GM19035 (cell line): ENCODE data around the gene PNMA6E.
"Not testable (repeated sequence)": the region's sequence is repeated elsewhere in the genome, so short reads cannot be mapped to it uniquely, and the experiment has no call there.

Source experiments
- ATAC-seq: cut with Tn5 transposase; IDR thresholded peaks from one replicate; pipeline ENCODE4 v1.9.1; 2021; ENCODE audit not compliant: unreplicated experiment

PNMA6E gene

DNA sequence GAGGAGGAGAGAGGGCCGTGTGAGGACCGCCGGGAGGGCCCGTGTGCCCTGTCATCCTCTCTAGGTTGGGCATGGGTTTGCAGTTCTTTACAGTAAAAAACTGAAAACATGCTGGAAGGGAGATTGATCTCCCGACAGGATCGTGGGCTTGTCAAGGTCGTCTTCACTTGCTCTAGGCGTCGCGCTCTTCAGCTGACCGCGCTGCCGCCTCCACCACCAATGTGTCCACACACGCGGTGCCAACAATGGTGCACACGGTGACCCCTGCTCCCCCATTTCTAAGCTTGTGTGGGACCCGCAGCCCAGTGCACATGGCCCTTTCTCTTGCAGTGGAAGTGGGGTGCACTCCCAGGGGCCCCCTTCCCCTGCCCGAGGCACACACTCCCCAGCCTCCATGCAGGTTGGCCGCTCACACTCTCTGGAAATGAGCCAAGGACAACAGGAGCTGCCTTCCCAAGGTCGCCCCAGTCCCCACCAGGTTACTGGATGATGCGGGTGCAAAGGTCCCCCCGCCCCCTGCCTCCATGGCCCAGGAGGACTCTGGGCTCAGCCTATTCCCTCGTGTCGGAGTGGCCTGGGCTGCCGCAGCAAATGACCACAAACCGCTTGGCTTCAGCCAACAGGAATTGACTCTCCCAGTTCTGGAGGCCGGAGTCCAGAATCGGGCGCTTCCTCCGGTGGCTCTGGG, 8.4 kb upstream of the PNMA6E start:
- no peak for ATAC-seq

DNA sequence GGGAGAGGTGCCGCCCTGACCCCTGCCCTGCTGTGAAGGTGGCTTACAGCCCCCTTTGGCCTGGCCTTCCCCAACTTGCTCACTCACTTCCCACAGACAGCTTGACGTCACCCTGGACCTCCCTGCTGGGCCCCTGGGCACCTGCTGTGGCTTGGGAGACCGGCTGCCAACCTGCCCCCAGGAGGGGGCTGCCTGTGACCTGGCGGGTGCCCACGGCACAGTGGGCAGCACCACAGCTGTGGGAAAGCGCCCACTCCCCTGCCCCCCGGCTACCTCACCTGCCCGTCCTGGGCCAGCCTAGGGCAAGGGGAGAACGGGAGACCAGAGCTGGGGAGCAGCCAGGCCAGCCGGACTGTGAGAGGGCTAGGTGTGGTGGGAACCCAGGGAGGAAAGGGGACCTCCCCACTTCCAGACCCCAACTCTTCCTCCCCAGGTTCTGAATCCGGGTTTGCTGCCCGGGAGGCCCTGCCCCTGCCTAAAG, 7.8 kb upstream of the PNMA6E start:
- ATAC-seq: no peak

DNA sequence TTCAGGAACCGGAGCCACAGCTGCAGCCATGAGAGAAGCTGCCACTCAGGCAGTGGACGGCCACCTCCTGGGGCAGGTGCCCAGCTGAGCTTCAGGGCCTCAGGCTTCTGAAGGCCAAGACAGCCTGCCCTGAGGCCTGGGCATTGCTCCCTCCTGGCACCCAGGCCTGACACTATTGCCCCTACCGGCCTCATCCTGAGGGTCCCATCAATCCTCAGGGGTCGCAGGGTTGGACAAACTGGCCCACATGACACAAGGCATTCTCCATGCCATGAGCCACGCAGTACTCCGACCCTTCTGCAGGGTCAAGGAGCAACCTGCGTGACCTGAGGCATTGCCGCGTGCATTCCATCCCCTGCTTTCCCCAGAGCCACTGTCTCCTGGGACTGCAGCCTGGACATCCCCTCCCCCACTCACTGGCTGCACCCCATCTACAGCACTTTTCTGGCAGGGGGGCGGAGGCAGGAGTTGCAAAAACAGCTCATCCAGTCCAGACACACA, 7.1 kb upstream of the PNMA6E start:
- ATAC-seq: no peak

DNA sequence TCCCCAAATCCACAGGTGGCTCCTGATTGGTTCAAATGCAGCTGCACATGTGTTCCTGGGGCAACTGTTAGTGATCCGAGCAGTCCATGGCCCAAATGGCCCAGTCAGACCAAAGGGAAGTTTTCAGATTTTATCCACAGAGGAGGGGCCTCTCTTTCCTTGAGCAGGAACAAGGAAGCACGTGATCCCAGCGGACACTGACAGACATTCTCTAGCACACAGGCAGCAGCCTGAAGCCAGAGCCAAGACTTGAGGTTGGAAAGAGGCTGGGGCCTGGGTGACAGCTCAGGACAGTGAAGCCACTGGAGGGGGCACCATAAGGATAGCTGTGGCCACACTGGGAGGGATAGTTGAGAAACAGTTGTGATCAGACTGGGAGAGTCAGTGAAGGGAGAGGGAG, 6.6 kb upstream of the PNMA6E start:
- no peak for ATAC-seq

DNA sequence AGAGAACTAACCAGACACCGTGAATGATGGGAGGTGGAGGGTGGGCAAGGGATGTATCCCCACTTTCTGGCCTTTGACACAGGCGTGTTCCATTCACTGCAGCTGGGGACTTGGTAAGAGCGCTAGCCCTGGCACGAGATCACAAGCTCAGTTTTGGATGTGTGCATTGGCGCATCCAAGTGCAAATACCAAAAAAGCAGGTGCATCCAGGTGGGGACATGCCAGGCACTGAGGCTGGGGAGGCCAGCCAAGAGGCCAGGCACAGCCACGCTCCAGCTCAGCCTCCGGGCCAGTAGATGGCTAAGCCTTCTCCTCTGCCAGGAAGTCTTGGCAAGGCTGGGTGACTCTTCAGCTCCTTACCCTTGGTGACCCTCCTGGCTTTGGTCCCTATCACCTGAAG, 5.8 kb upstream of the PNMA6E start:
- ATAC-seq: no peak

DNA sequence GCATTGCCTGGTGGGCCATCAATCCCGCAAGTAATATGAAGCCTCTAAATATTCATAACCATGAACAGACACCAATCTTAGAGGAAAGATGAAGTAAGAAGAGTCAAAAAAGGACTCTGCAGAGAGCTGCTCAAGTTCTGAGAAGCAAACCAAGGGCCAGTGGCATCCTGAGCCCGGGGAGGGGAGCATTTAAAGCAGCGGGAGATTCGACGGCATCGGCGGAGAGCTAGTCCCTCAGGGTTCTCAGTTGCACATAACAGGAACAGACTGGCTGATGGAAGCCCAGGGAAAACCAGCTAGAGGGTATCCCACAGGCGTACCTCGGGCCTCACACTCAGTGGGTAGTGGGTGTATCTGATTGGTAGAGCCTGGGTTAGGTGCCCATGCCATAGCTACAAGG, 4.9 kb upstream of the PNMA6E start:
- no peak for ATAC-seq

DNA sequence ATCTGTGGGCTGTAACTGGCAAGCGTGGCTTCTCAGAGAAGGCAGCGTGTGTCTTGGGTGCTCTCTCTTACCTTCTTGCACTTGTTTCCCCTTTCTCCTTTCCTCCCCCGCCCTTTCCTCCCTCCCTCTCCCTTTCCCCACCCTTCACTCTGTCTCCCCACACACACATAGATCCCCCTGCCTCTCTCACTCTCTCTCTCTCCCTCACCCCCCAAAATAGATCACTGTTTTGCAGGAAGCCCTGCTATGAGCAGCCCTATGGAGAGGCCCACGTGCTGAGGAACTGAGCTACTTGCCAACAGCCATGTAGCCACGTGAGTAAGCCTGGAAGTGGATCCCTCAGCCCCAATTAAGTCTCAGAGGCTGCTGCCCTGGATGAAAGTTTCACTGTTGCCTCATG, 4.3 kb upstream of the PNMA6E start:
- no peak for ATAC-seq

DNA sequence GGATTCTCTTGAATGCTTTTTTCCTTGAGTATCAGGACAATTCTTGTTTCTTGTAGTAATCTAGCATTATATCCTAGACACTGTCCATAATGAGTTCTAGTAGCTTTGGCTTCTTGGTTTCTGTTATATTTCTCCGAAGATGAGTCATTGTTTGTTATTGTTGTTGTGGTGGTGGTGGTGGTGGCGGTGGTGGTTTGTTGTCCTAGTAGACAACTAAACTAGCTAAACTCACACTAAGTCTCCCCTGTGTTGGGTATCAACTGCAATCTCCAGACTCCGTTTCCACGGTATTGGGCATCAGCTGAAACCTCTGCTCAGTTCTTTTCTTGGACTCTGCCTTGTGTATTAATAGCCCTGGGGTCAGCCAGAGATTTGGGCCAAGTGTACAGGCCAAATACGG, 3.2 kb upstream of the PNMA6E start:
- ATAC-seq: not testable (repeated sequence)

DNA sequence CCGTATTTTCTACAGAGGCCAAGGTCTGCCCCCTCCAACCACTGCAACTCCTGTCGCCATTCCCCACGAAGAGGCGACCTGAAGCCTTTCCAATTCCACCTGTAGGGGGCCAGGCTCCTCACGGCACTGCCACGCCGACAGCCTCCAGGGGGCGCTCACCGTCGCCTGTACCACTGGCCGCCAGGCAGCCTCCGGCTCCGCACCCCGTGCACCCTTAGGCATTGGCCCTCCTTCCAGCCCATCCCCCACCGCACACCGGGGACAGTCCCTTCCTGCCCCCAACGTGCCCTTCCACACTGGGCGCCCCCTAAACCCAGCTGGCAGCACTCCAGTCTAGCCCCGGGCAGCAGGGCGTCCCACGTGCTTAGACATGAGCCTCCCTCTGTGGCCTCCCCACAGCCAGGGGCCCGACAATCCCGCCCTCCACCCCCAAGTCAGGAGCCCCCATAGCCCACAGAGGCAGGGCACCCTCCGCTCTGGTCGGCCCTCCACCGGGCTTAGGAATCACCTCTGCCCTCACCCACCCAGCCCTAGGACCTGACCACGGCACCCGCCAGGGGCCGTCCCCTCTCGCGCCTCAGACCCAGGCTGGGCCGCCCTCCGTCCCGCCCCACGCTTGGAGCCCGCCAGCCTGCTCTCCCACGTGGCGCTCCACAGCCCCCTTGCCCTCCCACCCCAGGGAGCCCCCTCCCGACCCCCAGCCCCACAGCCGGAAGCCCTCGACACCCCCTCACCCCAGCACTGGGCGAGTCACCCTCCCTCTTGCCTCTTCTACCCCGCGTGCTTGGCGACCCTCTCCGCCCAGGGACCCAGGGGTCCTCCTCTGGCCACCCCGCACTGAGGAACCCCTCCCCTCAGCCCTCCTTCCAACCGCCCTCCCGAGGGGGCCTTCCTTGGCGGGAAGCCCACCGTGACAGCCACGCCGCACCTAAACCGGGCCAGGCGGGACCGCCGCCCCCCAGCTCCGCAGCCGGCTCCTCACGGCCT, 711 bp downstream of the PNMA6E start:
- no peak for ATAC-seq

DNA sequence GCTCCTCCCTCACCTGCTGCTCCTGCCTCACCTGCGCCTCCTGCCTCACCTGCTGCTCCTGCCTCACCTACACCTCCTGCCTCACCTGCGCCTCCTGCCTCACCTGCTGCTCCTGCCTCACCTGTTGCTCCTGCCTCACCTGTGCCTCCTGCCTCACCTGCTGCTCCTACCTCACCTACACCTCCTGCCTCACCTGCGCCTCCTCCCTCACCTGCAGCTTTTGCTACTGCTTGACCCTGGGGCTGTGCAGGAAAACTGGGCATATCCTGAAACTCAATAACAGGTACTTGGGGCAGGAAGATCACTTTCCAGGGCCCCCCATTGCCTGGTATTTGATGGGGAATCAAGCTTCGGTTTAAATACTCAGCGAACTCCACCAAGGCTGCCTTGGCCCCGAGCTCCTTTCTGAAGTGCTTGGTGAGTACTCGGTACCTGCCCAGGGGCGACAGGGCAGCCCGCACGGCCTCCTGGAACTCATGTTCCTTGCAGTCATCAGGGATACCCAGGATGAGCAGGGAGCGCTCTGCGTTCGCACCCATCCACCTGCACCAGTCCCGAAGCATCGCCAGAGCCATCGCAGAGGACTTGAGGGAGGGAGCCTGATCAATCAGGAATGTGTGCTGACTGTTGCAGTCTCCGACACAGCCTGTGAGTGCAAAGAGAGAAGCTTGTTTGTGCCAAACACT, 2.7 kb downstream of the PNMA6E start:
- no peak for ATAC-seq

DNA sequence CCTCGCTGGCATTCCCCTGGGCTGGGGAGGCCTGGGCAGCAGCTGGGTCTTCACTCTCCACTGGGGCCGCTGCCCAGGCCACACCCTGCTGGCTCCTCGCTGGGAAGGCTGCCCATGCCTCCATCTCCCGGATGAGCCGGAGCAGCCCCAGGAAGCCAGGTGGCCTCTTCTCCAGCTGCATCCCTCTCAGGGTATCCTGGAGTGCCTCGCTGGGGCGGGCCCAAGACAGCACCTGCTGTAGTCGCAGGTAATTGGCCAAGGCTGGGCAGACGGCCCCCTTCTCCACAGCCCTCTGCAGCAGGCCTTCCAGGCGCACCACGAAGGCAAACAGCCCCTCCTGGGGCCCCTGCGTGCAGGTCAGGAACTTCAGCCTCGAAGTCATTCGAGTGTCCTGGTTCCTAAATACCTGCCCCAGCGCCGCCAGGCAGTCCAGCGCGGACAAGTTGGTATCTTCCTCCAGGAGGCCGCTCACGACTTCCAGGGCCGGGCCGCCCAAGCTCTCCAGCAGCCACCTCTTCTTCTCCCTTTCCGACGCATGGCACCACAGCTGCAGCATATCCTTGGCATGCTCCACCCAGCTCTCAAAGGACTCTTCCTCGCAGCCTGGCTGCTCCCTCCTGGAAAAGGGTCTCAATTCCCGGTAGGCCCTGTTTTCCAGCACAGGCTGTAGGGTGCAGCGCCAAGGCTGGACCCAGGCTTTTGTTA, 3.7 kb downstream of the PNMA6E start:
- ATAC-seq: no peak

DNA sequence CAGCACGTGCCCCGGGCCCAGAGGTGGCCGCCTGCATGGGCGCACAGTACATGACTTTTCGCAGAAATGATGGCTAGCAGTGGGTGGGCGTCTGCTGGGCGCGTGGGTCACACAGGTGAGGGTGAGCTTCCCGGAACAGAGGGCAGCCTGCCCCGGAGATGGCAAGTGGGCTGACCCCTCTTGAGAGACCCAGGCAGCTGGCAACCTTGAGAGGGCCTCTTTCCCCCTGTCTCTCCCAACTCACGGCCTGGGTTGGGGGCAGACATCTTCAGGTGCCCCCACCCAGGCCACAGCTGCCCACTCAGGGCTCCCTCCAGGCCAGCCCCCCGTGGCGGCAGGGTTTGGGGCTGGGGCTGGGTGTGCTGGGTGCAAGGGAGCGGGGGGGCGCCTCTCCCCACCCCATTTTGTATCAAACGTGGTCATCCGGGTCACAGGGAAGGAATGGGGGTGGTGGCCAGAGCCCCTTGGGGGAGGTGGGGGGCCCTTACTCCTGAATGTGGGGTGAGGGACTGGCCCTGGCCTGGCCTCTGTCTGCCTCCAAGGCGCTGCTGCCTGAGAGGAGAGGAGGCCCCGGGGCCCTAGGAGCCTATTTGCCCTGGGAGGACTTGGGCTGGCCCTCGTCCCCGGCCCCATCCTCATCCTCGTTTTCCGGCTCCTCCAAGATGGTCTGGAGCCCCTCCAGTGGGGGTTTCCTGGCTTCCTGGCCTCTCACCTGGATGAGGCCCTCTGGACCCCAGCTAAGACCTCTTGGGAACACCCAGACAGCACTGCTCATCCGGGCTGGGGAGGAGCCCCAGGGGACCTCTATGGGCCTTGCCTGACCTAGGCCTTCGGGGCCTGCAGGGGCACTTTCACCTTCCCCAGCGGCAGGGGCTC, 4.6 kb downstream of the PNMA6E start:
- ATAC-seq: no peak

DNA sequence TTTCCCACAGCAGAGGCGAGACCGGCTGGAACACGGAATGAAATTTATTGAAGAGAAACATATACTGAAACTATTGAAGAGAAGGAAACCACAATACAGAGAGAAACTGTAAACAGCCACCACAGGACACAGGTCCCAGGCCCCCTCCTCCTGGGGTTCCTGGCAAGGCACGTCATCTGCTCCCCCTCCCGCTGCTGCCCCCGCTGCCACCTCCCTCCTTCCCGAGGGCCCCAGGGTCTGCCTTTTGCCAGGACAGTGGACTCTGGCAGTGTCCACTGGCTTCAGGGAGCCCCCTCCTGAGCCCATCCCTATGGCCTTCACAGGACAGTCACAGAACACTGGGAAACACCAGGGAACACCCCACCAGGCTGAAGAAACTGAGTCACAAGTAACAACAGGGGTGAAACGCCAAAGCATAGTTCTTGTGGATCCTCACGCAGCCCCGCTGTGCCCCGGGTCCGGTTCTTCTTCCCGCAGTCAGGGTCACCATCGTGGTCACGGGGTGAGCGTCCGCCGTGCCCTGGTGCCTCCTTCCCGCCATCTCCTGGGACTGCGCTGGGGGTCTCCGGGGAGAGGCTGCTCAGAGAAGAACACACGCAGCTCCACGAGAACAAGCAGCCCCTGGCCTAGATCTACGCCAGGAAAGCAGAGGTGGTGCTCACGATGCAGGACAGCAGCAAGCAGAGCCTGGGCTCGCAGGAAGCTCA, 5.4 kb downstream of the PNMA6E start:
- no peak for ATAC-seq

DNA sequence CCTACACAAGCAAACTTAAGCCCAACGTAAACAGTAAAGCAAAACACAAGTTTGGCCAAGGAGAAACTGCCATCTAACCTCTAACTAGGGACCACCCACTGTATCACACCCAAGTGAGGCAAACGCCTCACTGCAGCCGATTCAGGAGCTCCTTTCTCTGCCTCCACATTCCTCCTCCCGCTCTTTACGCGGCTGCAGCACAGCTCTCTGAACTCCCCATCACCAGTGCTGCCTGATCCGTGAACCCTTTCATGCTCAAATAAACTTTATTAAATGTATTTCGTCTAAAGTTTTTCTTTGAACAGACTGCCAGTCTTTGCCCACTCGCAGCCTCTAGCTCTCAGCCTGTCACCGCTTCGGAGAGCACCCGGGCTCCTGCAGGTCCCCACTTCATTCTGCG, 6.5 kb downstream of the PNMA6E start:
- ATAC-seq: no peak

DNA sequence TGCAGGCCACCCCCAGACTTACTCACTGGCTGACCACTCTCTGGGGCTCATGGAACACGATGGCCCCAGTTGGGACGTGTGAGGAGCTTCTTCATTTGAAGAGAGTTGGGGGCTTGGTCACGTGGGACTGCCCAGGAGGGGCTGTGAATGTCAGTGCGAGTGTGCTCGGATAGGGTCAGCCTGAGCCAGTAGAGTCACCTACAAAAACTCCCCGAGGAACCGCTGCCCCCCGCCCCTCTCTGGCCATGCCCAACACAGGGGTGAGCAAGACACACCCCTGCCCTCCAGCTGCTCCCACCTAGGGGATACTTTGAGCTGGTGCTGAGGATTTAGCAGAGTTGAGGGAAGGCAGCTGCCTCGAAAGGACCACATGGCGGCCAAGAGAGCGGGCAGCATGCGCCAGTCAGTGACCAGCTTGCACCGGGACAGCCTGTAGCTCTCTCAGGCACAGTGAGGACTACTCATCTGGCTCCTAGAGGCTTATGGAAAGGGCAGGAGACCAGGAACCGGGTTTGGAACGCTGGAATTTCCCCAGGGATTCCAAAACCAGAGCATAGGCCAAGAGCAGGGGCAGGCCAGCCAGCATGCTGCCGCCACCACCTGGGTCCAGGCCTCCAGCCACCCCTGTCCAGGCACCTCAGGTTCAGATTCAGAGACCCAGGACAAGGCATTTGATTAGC, 8.4 kb downstream of the PNMA6E start:
- ATAC-seq: no peak

DNA sequence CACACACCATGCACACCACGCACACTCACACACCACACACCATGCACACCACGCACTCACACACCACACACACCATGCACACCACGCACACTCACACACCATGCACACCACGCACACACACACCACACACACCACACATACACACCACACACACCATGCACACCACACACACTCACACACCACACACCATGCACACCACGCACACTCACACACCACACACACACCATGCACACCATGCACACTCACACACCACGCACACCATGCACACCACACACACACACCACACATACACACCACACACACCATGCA, 11.7 kb downstream of the PNMA6E start:
- ATAC-seq: not testable (repeated sequence)

DNA sequence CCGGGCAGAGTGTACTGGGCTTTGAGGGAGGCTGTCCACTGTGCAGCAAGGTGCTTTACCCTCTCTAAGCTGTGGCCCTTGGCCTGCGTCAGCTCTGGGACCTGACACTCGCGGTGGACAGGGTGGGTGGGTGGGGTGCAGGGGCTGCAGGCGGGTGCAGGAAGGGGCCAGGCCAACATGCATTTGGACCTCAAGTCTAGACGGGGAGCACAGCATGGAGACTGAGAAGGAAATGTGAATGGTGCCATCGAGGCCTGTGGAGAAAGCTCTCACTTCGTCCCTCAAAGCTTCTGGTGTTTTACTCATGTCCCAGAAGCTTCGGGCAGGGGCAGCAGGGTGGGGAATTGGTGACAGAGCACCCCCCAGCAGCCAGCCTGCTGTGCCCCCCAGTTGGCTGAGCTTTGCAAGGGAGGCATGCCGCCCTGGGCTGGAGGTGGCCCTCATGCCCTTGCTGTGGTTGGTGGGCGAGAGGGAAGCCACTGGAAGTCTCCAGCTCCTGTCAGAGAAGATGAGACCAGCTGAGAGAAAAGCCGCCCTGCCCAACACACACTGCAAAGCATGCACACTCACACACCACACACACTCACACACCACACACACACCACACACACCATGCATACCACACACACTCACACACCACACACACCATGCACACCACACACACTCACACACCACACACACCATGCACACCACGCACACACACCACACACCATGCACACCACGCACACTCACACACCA, 12.3 kb downstream of the PNMA6E start:
- no peak for ATAC-seq
